ENCODE measurements around the gene GNAL.

GRCh38 chr18:11714244-11714918, 25.3 kb downstream of the GNAL start:
- TF ChIP-seq POLR2A (IDR thresholded peaks at IDR 0.05; ENCODE audit: borderline replicate concordance, extremely low read depth, insufficient read depth, insufficient read length) (no peak), POLR2AphosphoS5 (IDR thresholded peaks at IDR 0.05; ENCODE audit: low read depth, low read length) (no peak), CTCF (IDR thresholded peaks at IDR 0.05 in 2 of 3, conservative IDR thresholded peaks at IDR 0.05 in 1 of 3; ENCODE audit: borderline replicate concordance in 1 of 3, insufficient read depth in 1 of 3, low read depth in 2 of 3, low read length in 2 of 3) (no peak), REST (IDR thresholded peaks at IDR 0.05; ENCODE audit: low read depth) (no peak), EZH2phosphoT487 (IDR thresholded peaks at IDR 0.05; ENCODE audit: borderline replicate concordance) (no peak), JUND (IDR thresholded peaks at IDR 0.05) (no peak), RAD21 (IDR thresholded peaks at IDR 0.05; ENCODE audit: low read depth) (no peak)
- TF ChIP-seq, protein P1, sequence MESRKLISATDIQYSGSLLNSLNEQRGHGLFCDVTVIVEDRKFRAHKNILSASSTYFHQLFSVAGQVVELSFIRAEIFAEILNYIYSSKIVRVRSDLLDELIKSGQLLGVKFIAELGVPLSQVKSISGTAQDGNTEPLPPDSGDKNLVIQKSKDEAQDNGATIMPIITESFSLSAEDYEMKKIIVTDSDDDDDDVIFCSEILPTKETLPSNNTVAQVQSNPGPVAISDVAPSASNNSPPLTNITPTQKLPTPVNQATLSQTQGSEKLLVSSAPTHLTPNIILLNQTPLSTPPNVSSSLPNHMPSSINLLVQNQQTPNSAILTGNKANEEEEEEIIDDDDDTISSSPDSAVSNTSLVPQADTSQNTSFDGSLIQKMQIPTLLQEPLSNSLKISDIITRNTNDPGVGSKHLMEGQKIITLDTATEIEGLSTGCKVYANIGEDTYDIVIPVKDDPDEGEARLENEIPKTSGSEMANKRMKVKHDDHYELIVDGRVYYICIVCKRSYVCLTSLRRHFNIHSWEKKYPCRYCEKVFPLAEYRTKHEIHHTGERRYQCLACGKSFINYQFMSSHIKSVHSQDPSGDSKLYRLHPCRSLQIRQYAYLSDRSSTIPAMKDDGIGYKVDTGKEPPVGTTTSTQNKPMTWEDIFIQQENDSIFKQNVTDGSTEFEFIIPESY (IDR thresholded peaks at IDR 0.05; ENCODE audit: extremely low read depth, insufficient replicate concordance, low read length), result no peak

All from HCT116 (cell line).